OCI-LY3 (cell line): Measurements from ENCODE around the gene RNF220.

Source experiments
- EZH2phosphoT487 ChIP-seq: fragments of 200-600 bp; shearing (Covaris generic); IDR thresholded peaks from 2 replicates; pipeline ENCODE4 v1.6.1; 2018; ENCODE audit warnings: antibody characterized with exemption, mixed run types, low read depth
- TF ChIP-seq, protein P1 (sequence below): fragments of 200-600, 300-600 bp; sonication (generic); IDR thresholded peaks from 2 replicates; pipeline ENCODE4 v1.5.1; 2014; ENCODE audit warnings: antibody characterized with exemption, low read length, low read depth

DNA sequence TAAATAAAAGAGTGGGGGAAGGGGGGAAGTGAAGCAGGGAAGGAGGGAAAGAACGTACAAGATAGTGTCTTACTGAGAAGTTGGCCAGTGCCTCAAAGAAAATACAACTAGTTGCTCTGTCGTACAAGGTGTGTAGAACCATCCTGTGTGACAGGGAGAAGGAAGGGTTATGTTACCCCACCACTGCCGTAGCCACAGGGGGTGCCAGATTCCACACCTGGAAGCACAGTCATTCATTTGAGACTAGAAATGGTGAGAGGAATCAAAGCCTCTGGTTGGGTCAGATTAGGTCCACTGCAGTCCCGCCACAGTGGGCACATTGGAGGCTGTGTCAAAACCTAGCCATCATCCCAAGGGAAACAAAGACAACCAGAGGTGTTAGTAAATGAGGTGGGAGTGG is 47.3 kb upstream of the RNF220 start:
- TF ChIP-seq, protein P1, sequence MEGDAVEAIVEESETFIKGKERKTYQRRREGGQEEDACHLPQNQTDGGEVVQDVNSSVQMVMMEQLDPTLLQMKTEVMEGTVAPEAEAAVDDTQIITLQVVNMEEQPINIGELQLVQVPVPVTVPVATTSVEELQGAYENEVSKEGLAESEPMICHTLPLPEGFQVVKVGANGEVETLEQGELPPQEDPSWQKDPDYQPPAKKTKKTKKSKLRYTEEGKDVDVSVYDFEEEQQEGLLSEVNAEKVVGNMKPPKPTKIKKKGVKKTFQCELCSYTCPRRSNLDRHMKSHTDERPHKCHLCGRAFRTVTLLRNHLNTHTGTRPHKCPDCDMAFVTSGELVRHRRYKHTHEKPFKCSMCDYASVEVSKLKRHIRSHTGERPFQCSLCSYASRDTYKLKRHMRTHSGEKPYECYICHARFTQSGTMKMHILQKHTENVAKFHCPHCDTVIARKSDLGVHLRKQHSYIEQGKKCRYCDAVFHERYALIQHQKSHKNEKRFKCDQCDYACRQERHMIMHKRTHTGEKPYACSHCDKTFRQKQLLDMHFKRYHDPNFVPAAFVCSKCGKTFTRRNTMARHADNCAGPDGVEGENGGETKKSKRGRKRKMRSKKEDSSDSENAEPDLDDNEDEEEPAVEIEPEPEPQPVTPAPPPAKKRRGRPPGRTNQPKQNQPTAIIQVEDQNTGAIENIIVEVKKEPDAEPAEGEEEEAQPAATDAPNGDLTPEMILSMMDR = no peak
- no peak for TF ChIP-seq EZH2phosphoT487
